Bronchial epithelial cell (primary cell): ENCODE results near the gene CEP57L1. TPM values are rescaled to one million over a fixed set of nuclear protein-coding genes. Genes with fewer than 3 reads are reported as not detected.
A peak's percentile ranks its signal among the peaks of the same experiment; 100 is the strongest.

Source experiments
- DNase-seq: peaks from one replicate; pipeline ENCODE4 v3.0.0-alpha.2; 2010; ENCODE audit warnings: low read depth
- FAIRE-seq: peaks from 2 replicates; lab custom pipeline; 2011; peaks lifted over from hg19 to GRCh38; lab: Jason Lieb, UNC
- H3K27me3 ChIP-seq: 2 replicates; pipeline ENCODE4 v1.5.1; 2011; ENCODE audit warnings: low read length; ENCODE audit not compliant: control insufficient read depth, insufficient read depth
- H3K36me3 ChIP-seq: 2 replicates; pipeline ENCODE4 v1.5.1; 2011; ENCODE audit warnings: low read length; ENCODE audit not compliant: control insufficient read depth, insufficient read depth
- H3K4me3 ChIP-seq: 2 replicates; pipeline ENCODE4 v1.5.1; 2011; ENCODE audit warnings: mild to moderate bottlenecking, low read depth, low read length, control low read depth
- CTCF ChIP-seq: IDR thresholded peaks from 2 replicates; pipeline ENCODE4 v1.5.1; 2011; ENCODE audit warnings: mild to moderate bottlenecking, moderate library complexity, low read length, control low read depth, inconsistent platforms; ENCODE audit not compliant: insufficient read depth, severe bottlenecking
- total RNA-seq: library from RNA; depleted of rRNA; stranded (reverse); fragments of >200 nt; gene quantifications from 2 replicates; pipeline ENCODE4 v1.2.1, GENCODE V29; 2014

CEP57L1 gene
- total RNA-seq, 1 donor from 2014 or later: 9.7 TPM

- DNase-seq (no peak), FAIRE-seq (no peak)
- H3K4me3 ChIP-seq: no peak overlapping the region
- no peak for TF ChIP-seq CTCF
- H3K36me3 ChIP-seq: no peaks in the 10 kb centered on the region
- no peaks in the 10 kb centered on the region for H3K27me3 ChIP-seq
Measured at GRCh38 chr6:109051301-109052017, 43.8 kb upstream of the CEP57L1 start.

GRCh38 chr6:109052018-109052651, 43.2 kb upstream of the CEP57L1 start:
- Histone ChIP-seq H3K36me3 (no peaks in the 10 kb centered on the region), H3K4me3 (no peak overlapping the region), H3K27me3 (no peaks in the 10 kb centered on the region)
- FAIRE-seq (no peak), DNase-seq (no peak)
- TF ChIP-seq CTCF: no peak

GRCh38 chr6:109052852-109053251, 42.5 kb upstream of the CEP57L1 start:
- H3K36me3 ChIP-seq: no peaks in the 10 kb centered on the region
- H3K4me3 ChIP-seq: no peak overlapping the region
- FAIRE-seq (no peak), DNase-seq (no peak)
- H3K27me3 ChIP-seq: no peaks in the 10 kb centered on the region
- no peak for TF ChIP-seq CTCF

GRCh38 chr6:109053336-109053735, 42.0 kb upstream of the CEP57L1 start:
- FAIRE-seq: no peak

GRCh38 chr6:109055771-109056235, 39.5 kb upstream of the CEP57L1 start:
- FAIRE-seq: no peak
- Histone ChIP-seq H3K4me3 (no peak overlapping the region), H3K27me3 (no peaks in the 10 kb centered on the region), H3K36me3 (no peaks in the 10 kb centered on the region)
- no peak for TF ChIP-seq CTCF
- DNase-seq: peak; percentile 33

More at GRCh38 chr6:109053336-109053735, 42.0 kb upstream of the CEP57L1 start:
- Histone ChIP-seq H3K27me3 (no peaks in the 10 kb centered on the region), H3K36me3 (no peaks in the 10 kb centered on the region), H3K4me3 (no peak overlapping the region)
- DNase-seq: no peak
- TF ChIP-seq CTCF: no peak
